GM18519 (cell line): ENCODE results near the gene ACVR1.

Source experiments
- ATAC-seq: cut with Tn5 transposase; IDR thresholded peaks from one replicate; pipeline ENCODE4 v1.9.1; 2021; ENCODE audit warnings: mild to moderate bottlenecking, moderate library complexity; ENCODE audit not compliant: unreplicated experiment, low FRiP score

The ACVR1 gene

DNA sequence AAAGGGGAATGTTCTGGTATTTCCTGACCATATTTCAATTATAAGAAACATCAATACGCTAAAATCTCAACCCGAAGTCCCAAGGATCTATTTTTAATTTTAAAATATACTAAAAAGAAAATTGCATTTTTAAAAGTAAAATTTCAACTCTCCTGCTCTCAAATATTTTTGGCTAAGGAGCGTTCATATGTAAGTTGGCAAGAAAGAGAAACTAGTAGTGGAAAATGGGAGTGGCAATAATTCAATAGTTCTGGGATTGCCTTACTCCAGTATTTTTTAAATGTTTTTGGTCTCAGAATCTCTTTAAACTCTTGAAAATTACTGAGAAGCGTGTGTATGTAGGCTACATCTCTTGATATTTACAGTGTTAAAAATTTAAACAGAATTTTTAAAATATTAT is 72.7 kb downstream of the ACVR1 start:
- no peak for ATAC-seq

DNA sequence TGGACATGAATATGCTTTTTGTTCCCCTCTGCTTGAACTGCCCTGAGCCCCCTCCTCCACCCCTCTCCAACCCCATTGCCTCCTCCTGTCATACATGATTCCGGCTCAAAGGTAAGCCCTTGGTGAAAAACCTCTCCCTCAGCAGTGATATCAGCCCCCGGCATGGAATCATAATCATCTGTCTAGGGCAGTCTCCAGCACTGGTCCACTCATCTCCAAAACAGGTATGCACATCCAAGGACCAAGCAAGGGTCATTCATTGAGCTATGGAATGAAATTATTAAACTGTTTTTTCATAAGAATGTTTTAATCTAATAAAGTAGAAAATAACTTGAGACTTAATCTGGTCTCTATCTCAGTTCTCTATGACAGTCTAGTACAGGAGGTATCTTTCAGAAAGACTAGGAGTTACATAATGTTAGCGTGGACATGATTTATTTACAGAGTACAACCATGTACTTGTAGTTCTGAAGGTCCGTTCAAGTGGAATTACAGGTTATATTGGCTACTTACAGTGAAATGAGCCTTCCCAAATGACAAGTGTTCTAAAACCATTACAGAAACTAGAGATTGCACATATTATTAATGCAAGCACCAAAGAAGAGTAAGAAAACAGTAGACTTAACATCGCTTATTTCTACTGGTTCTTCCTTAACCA is 75.2 kb downstream of the ACVR1 start:
- ATAC-seq = no peak

DNA sequence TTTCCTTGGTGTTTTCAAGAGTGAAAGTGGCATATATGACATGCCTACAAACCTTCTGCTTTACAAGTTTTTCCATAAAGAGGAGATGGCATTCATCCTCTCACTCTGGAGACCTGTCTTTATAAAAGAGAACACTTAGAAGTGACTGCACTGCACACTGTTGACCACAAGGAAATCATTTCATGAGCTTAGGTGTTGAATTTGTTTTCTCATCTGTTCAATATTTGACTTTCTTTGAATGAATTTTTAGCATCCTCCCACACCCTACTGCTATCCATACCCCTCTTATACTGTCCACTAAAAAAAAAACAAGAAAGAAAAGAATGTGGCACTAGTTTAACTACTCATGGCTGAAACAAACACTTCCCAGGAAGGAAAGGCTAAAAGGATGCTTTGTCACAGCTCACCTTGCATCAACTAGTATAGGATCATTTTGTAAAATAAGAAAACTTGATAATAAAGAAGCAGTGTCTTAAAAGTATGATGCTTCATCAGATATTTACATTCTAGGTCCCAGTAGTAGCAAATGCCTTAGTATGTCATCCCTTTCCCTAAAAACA is 83.0 kb downstream of the ACVR1 start:
- ATAC-seq = no peak

DNA sequence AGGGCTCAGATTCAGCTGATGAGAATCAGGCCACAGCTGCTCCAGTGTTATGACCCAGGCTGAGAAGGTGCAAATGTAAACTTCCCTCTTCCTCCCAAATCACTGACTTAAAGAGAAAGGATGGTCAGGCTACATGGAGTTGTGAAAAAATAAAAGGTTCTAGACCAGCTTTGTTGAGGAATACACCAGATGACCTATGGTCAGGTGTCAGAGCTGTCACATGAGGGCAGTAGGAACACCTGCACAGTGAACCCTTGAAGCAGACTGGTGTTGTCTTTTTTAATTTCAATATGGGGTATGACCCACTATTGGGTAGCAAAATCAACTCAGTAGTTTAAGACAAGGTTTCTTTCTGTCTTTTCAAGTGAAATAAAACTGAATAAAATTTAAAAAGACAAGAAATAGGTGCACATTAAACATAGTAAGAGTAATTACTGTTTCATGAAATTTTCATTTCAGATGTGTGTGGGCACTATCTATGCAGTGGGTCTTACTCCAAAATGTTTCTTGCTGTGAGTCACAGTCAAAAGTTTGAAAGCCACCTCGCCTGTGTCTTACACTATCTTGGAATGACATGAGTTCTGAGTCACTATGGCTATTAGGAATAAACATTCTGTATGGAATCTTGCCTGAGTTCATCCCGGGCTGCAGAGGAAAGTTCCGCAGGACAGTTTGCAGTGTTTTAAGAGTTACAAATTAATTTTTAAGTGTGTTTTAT is 83.6 kb downstream of the ACVR1 start:
- ATAC-seq = no peak

DNA sequence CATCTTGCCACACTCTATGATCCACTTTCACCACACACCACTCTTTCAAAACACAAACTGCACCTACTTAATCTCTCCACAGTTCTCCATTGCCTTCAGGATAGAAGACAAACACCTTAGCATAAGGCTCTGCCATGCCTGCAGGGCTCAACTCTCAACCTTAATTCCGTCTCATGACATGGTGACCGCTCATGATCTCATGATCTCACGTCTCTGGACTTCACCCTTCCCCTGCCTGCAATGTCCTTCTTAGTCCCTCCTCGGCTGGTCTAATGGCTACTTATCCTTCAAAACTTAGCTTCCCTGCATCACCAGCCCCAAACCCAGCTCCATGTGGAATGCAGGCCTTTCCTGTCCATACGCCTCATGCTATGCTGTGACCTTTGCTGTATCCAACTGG is 85.3 kb downstream of the ACVR1 start:
- no peak for ATAC-seq

DNA sequence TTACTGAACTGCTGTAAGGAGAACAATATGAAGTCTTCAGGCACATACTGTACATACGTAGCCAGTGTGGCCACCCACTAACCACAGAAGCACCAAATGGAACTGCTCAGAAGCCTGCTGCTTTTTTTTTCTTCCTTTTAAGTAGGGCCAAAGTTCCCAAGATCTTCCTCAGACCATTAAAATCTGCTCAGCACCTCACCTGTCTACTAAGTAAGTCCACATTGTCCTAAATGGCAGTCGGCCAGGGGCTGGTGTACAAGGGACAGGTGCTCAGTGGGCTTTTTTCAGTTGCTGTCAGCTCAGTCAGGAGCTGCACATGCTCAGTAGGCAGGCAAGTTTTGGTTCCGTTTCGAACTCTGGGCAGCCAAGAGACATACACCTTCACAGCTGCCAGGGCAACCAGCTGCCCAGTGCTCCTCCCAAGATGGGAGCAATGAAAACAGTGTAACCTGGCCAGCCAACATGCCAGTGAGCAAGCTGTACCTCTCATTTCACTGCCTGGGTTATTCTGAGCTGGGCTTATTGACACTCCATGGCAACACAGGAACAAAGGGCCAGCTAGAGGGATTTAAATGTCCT is 86.1 kb downstream of the ACVR1 start:
- no peak for ATAC-seq

DNA sequence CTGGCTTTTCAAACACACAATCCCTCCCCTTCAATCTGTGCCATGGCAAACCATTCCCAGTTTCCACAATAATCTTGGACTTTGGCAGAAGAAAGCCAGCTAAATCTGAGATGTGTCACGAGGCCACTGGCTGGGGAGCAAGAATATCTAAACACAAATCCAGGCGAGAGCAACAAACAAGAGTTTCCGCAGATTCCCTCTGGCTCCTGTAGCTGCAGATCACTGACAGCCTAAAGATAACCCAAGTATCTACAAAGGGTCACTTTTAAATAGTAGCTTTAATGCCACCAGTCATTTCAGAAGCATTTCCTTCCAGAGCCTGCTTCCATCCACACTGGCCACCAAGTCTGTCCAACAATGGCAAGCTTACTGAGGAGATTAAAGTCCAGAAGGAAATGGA is 86.9 kb downstream of the ACVR1 start:
- no peak for ATAC-seq

DNA sequence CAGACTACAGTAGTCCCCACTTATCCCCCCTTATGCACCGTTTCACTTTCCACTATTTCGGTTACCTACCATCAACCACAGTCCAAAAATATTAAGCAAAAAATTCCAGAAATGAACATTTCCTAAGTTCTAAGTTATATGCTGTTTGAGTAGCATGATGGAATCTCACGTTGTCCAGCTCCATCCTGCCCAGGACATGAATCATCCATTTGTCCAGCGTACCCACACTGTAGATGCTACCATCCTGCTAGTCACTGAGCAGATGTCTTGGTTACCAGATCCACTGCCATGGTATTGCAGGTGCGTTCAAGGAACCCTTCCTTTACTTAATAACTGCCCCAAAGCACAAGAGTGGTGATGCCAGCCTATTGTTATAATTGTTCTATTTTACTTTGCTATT is 87.9 kb downstream of the ACVR1 start:
- ATAC-seq = no peak

DNA sequence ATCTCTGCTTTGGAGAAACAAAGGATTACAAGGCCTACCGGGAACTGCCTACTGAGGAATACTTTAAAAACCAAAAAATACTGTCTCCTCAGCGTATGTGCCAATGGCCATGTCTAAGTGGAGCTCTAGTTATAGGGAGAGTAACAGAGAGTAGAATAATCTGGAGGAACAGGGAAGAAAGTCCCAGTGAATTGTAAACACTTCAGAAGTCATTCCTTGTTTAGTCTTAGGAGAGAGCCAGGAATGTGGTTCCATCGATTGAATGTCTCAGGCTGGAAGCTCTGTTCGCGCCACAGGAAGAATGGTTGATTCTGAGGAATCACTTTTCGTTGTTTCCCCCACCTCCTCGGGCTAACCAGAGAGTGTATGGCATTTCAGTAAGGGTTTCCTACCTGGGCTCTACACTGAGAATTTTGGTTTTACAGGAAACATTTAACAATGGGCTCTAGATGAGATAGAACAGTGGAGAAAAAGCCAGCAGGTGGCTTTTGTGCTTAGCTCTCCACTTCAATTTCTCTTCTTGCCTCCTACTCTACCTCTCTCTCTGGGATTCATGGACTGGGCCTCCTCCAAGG is 88.7 kb downstream of the ACVR1 start:
- ATAC-seq = no peak

DNA sequence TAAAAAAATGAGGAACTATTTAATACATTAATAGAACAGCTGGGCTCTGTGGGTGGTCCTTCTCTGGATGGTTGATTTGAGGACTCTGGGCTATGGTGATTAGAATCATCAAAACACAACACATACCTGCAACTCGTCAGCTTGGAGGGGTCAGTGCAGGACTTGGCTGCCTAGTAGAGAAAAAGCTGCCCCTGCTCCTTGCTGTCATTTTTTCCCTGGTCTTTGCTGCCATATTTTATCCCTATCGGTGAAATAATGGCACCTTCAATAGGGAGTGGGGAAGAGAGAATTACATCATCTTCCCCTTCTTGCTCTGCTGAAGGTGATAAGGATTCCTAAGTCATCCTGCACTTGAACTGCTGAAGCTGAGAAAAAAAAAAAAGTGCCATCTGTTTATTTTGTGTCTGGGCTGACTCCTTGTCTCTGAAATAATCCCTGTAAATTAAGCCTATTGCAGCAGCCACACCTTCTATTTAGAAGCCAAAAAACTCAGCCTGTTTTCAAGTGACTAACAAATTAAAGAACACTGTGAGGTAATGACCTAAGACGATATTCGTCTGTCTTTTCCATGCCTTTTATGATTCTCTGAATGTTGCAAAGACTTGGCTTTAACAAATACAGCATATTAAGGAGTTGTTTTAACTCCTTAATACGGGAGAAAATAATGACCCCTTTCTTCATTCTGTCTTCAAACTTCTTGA is 89.3 kb downstream of the ACVR1 start:
- no peak for ATAC-seq

DNA sequence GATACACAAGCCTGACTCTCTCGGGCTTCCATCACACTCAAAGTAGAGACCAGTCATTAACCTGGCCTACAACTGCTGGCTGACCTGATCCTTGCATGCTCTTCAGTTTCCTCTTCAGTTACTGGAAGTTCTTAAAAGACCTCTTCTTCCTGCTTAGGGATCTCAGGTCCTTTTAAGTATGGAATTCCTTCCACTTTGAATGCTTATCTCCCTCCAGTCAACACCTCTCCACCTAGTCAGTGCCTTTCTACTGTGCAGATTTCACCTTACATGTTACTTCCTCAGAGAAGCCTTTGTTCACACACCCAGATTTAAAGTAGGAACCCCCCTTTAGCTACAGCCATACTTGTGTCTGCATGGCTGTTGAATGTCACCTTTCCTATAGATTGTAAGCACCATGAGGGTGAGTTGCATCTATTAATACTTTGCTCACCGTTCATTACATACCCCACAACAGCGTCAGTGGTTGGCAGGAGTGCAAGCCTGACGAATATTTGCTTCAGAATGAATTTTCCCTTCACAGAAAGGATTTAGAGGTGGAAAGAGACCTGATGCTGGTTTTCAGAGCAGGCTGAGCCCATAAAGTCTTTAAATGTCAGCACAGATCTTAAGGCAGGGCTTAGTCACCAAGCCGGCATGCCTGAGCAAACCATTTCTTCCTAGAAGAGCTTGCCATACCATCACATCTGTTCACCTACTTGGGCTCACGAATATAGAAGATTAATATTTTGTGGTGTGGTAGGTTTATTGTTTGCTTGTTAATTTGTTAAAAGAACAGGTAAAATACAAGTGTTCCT is 90.1 kb downstream of the ACVR1 start:
- ATAC-seq = no peak

DNA sequence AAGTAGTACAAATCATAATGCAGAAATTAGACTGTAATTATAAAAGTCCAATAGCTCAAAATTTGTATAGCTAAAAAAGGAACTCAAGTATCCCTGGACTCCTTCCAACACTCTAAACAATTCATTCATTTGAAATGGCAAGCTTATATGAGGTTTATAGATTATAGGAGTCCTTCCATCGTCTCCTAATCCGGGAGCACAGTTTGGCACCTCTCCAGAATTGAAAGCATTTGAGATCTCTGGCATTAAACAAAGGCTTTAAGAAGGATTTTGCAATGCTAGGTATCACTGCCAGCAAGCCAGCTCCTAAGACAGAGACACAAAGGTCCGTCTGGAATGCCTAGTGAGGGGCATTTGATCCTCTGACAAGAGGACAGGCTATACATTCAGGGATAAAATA is 90.9 kb downstream of the ACVR1 start:
- no peak for ATAC-seq

DNA sequence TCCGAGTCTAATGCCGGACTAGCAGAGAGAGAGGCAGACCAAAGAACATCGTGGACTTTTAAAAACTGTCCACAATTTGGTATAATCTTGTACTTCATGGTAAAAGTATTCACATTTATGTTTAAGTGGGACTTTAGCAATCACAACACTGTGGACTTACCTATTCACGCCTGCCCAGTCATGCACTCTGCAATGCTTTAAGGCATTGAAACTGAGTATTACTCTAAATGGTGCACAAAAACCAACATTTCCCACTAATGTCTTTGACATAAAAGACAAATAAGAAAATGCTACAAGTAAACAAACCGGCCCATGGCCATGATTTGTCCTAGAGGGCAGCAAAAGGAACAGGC is 91.3 kb downstream of the ACVR1 start:
- no peak for ATAC-seq

DNA sequence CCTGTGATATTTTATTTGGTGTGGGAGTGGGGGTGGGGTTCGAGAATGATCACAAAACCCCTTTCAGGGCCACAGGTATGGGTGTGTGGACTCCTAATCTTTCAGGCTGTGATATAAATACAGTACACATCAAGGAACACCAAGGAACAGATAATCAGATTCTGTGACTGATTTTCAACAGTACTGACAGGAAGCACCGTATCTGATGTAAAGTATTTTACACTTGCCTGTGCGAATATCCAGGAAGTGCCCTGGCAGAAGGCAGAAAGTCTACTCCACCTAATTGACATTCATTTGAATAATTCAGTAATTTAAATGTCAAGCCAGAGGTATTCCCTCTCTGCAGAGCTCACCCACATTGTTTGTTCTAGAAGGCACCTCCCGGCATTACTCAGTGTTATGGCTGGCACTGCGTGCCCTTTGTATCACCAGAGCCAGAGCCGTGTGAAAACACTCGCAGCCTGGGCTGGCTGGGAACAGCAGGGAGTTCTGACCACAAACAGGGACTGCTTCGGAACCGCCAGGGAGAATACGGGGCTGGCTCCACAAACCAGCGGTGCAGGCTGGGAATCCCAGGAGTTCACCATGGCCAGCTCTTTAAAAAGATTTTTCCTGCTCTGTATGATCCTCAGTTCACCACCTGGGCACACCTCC is 91.8 kb downstream of the ACVR1 start:
- ATAC-seq = no peak

DNA sequence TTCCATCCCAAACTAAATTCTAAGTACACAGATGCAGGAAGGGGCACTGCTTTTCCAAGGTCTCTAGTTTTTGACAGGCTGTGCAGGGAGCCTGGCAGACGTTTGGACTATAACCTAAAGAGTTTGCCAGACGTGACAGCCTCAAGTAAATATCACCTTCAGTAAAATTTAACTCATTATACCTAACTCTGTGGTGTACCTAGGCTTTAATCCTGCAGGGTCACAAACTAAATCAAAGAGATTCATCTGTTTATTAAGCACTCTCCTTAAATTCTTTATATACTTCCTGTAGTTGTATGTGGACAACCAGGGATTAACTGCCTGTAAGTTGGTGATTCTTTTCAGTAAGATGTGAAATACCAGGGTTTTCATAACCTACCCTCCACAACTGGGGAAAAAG is 92.9 kb downstream of the ACVR1 start:
- no peak for ATAC-seq

DNA sequence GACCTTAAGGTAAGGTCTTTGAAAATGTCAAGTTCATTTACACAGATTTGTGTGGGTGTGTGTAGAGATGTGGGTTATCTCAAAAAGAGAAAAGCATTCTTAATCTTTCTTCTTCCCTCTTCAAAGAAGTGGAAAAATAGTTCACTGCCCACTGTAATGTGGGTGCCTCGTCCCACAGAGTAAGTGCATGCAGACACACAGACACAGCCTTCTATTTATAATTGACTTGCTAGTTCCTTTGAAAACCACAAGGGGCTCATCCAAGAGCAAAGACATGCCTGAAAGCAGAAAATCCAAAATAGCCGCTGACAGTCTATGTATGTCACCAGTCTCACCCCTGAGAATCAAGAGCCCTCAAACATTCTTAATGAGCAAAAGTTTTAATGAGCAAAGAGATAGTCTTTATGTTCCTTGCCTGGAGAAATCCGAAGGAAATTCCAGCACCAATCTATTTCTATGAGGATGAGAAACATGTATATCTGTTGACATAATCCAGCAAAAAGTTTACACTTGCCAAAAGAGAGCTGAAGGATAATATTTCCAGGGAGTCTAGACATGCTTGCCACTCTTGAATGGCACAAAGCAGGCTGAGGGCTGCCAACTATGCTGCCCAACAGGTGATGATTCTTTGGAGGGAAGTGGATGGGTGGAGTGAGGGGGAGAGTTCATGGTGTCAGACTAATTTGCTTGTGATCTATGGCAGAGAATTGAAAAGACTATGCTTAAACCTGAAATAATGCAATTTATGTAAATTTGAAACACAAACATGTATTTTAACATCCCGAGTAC is 93.9 kb downstream of the ACVR1 start:
- ATAC-seq = no peak

DNA sequence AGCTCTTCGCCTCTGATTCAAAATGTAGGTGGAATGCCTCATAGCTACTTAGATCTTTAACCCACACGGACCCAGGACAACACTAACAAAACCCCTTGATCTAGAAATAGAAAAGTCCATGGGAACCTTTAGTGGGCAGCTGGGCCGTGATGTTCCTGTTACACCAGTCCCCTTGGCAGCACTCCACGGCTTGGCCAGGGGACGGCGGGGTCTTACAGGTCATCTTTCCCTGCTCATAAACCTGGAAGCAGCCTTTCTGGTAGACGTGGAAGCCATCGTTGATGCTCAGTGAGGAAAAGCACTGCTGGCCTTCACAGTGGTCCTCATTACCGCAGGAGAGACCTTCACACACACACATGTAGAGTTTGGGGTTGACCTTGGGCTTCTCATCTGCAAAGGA is 95.9 kb downstream of the ACVR1 start:
- ATAC-seq = no peak

DNA sequence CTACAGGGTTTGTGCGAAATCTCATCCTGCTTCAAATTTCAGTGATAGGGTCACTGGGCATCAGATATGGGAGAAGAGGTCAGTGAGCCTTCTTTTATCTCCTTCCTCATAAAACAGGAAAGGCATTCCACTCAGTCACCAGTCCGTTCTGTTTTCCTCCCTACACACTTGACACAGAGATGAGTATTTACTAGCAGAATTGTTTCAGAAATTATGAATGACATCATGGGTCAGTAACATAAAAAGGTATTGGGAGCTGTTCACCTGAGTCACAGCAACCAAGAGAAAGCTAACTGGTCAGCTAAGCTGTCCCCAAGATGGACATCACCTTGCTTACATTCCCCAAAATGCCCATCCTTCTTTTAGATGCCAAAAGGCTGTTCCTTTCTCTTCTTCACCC is 96.3 kb downstream of the ACVR1 start:
- ATAC-seq = no peak

DNA sequence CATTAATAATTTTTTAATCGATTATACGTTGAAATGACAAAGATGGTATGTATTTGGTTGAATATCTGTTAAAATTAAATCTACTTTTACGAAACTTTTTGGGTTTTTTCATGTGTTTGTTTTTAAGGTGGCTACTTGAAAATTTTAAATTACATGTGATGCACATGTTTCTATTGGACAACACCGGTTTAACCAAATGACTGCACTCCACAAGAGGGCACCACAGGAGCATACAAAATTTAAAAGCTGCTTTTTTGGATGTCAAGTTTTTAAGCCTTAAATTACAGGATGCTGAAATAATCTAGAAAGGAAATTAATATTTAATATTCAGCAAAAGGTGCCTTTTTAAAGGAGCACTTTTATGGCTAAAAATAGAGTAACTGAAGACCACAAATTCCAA is 98.7 kb downstream of the ACVR1 start:
- ATAC-seq = no peak
